ENCODE data around the gene KCTD18. TPM values are rescaled to one million over a fixed set of nuclear protein-coding genes. Genes with fewer than 3 reads are reported as not detected.

The KCTD18 gene
- total RNA-seq, 6 donors from 2014 or later: 13.6 to 34.6 (median 16.6) TPM

DNA sequence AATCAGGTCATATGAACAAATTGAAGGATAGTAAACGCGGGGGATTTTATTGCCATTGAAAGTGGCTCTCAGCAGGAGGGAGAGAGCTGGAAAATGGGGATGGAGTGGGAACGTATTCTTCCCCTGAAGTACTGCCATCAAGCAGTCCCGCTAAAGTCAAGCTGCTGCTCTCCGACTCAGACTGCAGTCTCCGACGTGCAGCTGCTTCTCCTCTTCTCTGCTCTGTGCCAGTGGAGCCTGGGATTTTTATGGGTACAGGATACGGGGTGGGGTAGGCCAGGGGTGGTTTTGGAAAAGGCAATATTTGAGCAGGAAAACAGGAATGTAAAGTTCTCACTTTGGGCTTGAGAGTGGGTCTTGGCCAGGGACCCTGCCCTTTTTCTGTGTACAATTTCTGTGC, 33.0 kb downstream of the KCTD18 start:
- TF ChIP-seq CTCF (IDR thresholded peaks at IDR 0.05): no peak
- TF ChIP-seq POLR2A (IDR thresholded peaks at IDR 0.05): no peak
- TF ChIP-seq POLR2AphosphoS5 (IDR thresholded peaks at IDR 0.05): no peak
- TF ChIP-seq EP300 (IDR thresholded peaks at IDR 0.05): no peak
- Histone ChIP-seq H3K36me3 (peaks cover 3 to 60% (median 32%) of the 10 kb centered on the region in 4 donors), H3K27me3 (no peaks in the 10 kb centered on the region), H3K9me3 (no peaks in the 10 kb centered on the region), H3K4me1 (peaks cover 0 to 17% (median 13%) of the 10 kb centered on the region in 4 donors), H3K27ac (peak overlapping the region in 1 of 4 donors; percentile 22), H3K4me3 (no peak overlapping the region)
- 87 to 90% methylated on average over 8 of the region's 8 CpGs for WGBS, 2 donors
- DNase-seq: no peak
- ATAC-seq (ENCODE audit: low FRiP score in 2 of 2): no peak

DNA sequence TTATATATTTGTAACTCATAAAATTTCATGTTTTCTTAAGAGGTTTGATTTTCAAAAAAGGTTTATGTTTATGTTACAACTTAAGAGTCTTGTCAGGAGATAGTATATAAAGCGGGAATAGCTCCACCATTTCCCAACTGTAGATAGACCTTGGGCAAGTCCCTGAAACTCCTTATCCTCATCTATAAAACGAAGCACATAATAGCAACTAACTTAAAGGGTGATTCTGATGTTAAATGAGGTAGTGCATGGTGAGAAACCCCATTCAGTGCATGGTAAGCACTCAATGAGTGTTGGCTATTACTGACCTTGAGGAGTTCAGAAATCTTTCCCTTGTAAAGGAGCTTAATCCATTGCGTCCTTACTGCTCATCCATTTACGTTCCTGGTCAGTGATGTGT, 34.1 kb downstream of the KCTD18 start:
- H3K27me3 ChIP-seq: no peaks in the 10 kb centered on the region
- no peak overlapping the region for H3K4me3 ChIP-seq
- H3K27ac ChIP-seq: no peak overlapping the region
- 94 to 95% methylated on average over 4 of the region's 4 CpGs for WGBS, 2 donors
- no peaks in the 10 kb centered on the region for H3K9me3 ChIP-seq
- H3K4me1 ChIP-seq: peaks cover 0 to 17% (median 9%) of the 10 kb centered on the region in 4 donors
- ATAC-seq (ENCODE audit: low FRiP score in 2 of 2): no peak
- DNase-seq: no peak
- peaks cover 3 to 68% (median 32%) of the 10 kb centered on the region in 4 donors for H3K36me3 ChIP-seq
- TF ChIP-seq EP300 (IDR thresholded peaks at IDR 0.05) (no peak), CTCF (IDR thresholded peaks at IDR 0.05) (no peak), POLR2A (IDR thresholded peaks at IDR 0.05) (no peak), POLR2AphosphoS5 (IDR thresholded peaks at IDR 0.05) (no peak)

- Histone ChIP-seq H3K4me3 (no peak overlapping the region), H3K4me1 (no peaks in the 10 kb centered on the region), H3K36me3 (peaks cover 3 to 82% (median 46%) of the 10 kb centered on the region in 4 donors), H3K27me3 (no peaks in the 10 kb centered on the region), H3K27ac (no peak overlapping the region), H3K9me3 (no peaks in the 10 kb centered on the region)
- WGBS, 2 donors: 95 to 98% methylated on average over 14 of the region's 14 CpGs
- TF ChIP-seq POLR2A (IDR thresholded peaks at IDR 0.05) (no peak), CTCF (IDR thresholded peaks at IDR 0.05) (no peak), EP300 (IDR thresholded peaks at IDR 0.05) (no peak), POLR2AphosphoS5 (IDR thresholded peaks at IDR 0.05) (no peak)
- DNase-seq: peak in 1 of 2 donors; percentile 35
- ATAC-seq (ENCODE audit: low FRiP score in 2 of 2): no peak
These were observed 36.9 kb downstream of the KCTD18 start for GRCh38 chr2:200472853-200473464.

DNA sequence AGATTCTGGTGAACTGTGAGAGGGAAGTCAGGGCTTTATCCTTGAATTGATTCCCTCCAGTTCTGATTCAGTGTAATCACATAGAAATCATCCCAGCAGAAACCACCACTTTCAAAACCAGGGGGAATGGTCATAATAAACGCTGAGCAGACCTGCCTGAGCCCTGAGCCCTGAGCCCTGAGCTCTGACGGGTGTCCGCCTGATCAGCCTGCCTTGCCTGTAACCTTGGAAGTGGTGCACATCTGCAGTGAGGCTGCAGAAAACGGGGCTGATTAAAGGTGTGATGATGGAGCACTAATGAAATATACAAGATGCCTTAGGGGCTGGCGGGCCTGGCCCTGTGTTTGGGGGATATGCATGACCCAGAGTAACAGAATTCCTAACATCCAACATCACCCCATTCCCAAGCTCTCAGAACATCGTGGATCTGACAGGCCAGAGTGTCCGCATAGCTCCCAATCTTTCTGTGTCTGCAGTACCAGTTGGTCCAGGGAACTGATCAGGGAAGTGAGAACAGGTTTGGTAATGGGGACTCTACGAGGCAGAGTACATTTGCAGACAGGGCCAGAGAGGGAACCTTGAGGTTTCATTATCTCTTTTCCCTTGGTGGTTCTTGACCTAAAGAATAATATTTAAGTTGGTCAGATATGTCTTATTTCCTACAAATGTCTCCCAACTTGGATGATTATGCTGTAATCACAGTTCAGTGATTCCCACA, 37.8 kb downstream of the KCTD18 start:
- no peak for DNase-seq
- 89 to 91% methylated on average over 8 of the region's 8 CpGs for WGBS, 2 donors
- Histone ChIP-seq H3K9me3 (no peaks in the 10 kb centered on the region), H3K27ac (no peak overlapping the region), H3K4me3 (no peak overlapping the region), H3K36me3 (peaks cover 3 to 82% (median 41%) of the 10 kb centered on the region in 4 donors), H3K27me3 (no peaks in the 10 kb centered on the region), H3K4me1 (no peaks in the 10 kb centered on the region)
- TF ChIP-seq POLR2A (IDR thresholded peaks at IDR 0.05) (no peak), CTCF (IDR thresholded peaks at IDR 0.05) (no peak), EP300 (IDR thresholded peaks at IDR 0.05) (no peak)
- no peak for ATAC-seq (ENCODE audit: low FRiP score in 2 of 2)

Data from upper lobe of left lung (tissue), 6 donors.